Lower leg skin (tissue), 3 donors: ENCODE measurements around the gene SLITRK2.

Experiments used
- POLR2A ChIP-seq, 2 donors: fragments of 450-650 bp; IDR thresholded peaks; one replicate each; pipeline ENCODE4 v1.6.1; 2016 to 2017; ENCODE audit warnings: antibody characterized with exemption in 2 of 2, mild to moderate bottlenecking in 1 of 2, moderate library complexity in 1 of 2
- TF ChIP-seq, protein P1 (sequence below), 3 donors: fragments of 450-650 bp; IDR thresholded peaks; one replicate each; pipeline ENCODE4 v1.5.1; 2016; ENCODE audit warnings: antibody characterized with exemption in 3 of 3, mild to moderate bottlenecking in 3 of 3, moderate library complexity in 2 of 3

- TF ChIP-seq, protein P1, sequence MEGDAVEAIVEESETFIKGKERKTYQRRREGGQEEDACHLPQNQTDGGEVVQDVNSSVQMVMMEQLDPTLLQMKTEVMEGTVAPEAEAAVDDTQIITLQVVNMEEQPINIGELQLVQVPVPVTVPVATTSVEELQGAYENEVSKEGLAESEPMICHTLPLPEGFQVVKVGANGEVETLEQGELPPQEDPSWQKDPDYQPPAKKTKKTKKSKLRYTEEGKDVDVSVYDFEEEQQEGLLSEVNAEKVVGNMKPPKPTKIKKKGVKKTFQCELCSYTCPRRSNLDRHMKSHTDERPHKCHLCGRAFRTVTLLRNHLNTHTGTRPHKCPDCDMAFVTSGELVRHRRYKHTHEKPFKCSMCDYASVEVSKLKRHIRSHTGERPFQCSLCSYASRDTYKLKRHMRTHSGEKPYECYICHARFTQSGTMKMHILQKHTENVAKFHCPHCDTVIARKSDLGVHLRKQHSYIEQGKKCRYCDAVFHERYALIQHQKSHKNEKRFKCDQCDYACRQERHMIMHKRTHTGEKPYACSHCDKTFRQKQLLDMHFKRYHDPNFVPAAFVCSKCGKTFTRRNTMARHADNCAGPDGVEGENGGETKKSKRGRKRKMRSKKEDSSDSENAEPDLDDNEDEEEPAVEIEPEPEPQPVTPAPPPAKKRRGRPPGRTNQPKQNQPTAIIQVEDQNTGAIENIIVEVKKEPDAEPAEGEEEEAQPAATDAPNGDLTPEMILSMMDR (IDR thresholded peaks at IDR 0.05) = no peak
- TF ChIP-seq POLR2A (IDR thresholded peaks at IDR 0.05) = no peak
Observed at GRCh38 chrX:145861818-145862217, 44.2 kb downstream of the SLITRK2 start.
